AG04449 (cell line): ENCODE results near the gene PHYKPL.
"Not testable (repeated sequence)": the region's sequence is repeated elsewhere in the genome, so short reads cannot be mapped to it uniquely, and the experiment has no call there.

Source experiments
- CTCF ChIA-PET: fragments of 350-600 bp; formaldehyde crosslinking; extraction: SDS; loops from one replicate; lab custom pipeline; 2021; ENCODE audit warnings: antibody characterized with exemption; lab: Yijun Ruan, JAX
- POLR2A ChIA-PET: fragments of 400-600, 350-600 bp; formaldehyde crosslinking; extraction: SDS; loops from one replicate; lab custom pipeline; 2020; ENCODE audit warnings: antibody characterized with exemption, inconsistent platforms; lab: Yijun Ruan, JAX
- DNase-seq: peaks from one replicate; pipeline ENCODE4 v3.0.0-alpha.2; 2010; ENCODE audit warnings: low read depth, low spot score
- H3K4me3 ChIP-seq: 2 replicates; pipeline ENCODE4 v1.5.1; 2011; ENCODE audit warnings: low read depth, mild to moderate bottlenecking, control low read depth, low read length
- CTCF ChIP-seq: IDR thresholded peaks from one replicate; pipeline ENCODE4 v1.5.1; 2011; ENCODE audit warnings: mild to moderate bottlenecking, moderate library complexity, low read length, control low read depth, inconsistent platforms; ENCODE audit not compliant: insufficient read depth; ENCODE audit errors: missing control alignments

The PHYKPL gene

GRCh38 chr5:178230879-178231538, 1.6 kb downstream of the PHYKPL start:
- TF ChIP-seq CTCF = no peak
- CTCF ChIA-PET = no interaction called here
- POLR2A ChIA-PET = interaction anchor here (3.6 kb wide), 1 partner anchor 27 kb away, joined by 21 read pairs; the partner anchor contains the start of gene HNRNPAB
- peak overlapping the region; percentile 86 for H3K4me3 ChIP-seq
- no peak for DNase-seq

GRCh38 chr5:178229861-178230260, 2.7 kb downstream of the PHYKPL start:
- no peak for TF ChIP-seq CTCF
- CTCF ChIA-PET = no interaction called here
- DNase-seq = no peak
- POLR2A ChIA-PET = interaction anchor here (0.8 kb wide), 1 partner anchor 23 kb away, joined by 3 read pairs; no protein-coding TSS in a partner anchor
- H3K4me3 ChIP-seq = no peak overlapping the region

- CTCF ChIA-PET, DNase-seq, POLR2A ChIA-PET, H3K4me3 ChIP-seq: not testable (repeated sequence)
Measured at GRCh38 chr5:178229111-178229510, 3.5 kb downstream of the PHYKPL start.

GRCh38 chr5:178228609-178229008, 4.0 kb downstream of the PHYKPL start:
- ChIA-PET CTCF (no interaction called here), POLR2A (no interaction called here)

GRCh38 chr5:178227929-178228328, 4.7 kb downstream of the PHYKPL start:
- CTCF ChIA-PET = no interaction called here
- no peak overlapping the region for H3K4me3 ChIP-seq
- TF ChIP-seq CTCF = no peak
- POLR2A ChIA-PET = interaction anchor here (0.9 kb wide), 1 partner anchor 9 kb away, joined by 3 read pairs; no protein-coding TSS in a partner anchor
- DNase-seq = no peak

More at GRCh38 chr5:178228609-178229008, 4.0 kb downstream of the PHYKPL start:
- no peak for DNase-seq
- TF ChIP-seq CTCF = no peak
- H3K4me3 ChIP-seq = no peak overlapping the region

GRCh38 chr5:178227138-178227659, 5.4 kb downstream of the PHYKPL start:
- no peak for DNase-seq
- TF ChIP-seq CTCF = no peak
- no peak overlapping the region for H3K4me3 ChIP-seq
- ChIA-PET POLR2A (interaction anchor here (0.9 kb wide), 1 partner anchor 9 kb away, joined by 3 read pairs; no protein-coding TSS in a partner anchor), CTCF (interaction anchor here (1.8 kb wide), 1 partner anchor 11 kb away, joined by 4 read pairs; no protein-coding TSS in a partner anchor)
